ENCODE measurements around the gene KCNK5. TPM values are rescaled to one million over a fixed set of nuclear protein-coding genes. Genes with fewer than 3 reads are reported as not detected.

KCNK5 gene
- total and polyA plus RNA-seq, 9 of the 15 experiments (the other 6 are each of a cell fraction or from before 2014, with no cell fraction given): 1.5 to 45.8 (median 25.8) TPM

DNA sequence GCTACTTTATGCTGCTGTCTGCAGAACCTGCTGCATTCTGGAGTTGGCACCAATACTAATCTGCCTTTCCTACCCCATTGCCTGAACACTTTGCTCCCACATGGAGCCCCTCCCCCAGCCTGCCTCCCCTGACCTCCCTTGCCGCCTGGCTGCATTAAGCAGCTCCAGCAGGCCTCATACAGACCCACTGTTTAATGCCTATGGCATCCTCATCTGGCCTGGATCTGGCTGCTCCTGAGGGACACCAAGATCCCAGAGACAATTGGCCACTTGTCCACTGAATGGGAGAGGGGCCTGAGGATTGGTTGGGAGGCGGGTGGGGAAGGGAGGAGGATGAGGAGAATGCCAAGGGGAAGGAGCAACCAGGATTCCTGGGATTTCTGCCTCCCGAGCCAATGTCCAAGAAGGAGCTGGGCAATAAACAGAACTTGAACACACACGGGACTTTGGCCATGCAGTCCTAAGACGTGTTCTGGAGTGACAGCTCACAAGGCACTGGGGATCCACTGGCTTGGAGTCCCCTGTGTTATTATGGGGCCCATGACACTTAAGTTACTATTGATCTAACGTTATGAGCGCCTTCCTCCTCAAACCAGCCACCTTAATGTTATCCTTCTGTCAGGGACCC lies 10.4 kb upstream of the KCNK5 start (continued):
- no peak for TF ChIP-seq WHSC1 (IDR thresholded peaks at IDR 0.05; ENCODE audit: low read length)

- Histone ChIP-seq H3K4me1 (replicated peaks in 1 of 2; ENCODE audit: control insufficient read depth in 2 of 2, insufficient read depth in 2 of 2, low read length in 2 of 2) (0 out of 5 replicates have a peak, but pooled peaks cover 0 to 3% of the 10 kb centered on the region in 2 experiments), H3K9ac (ENCODE audit: insufficient read depth in 1 of 2, low read depth in 2 of 2, low read length in 2 of 2) (no peak overlapping the region), H4K20me1 (replicated peaks; ENCODE audit: control insufficient read depth, insufficient read depth, low read length) (no peaks in the 10 kb centered on the region), H3K9me3 (replicated peaks; ENCODE audit: control insufficient read depth, insufficient read depth, low read depth, low read length) (no peaks in the 10 kb centered on the region), H2AFZ (ENCODE audit: low read depth, low read length) (no peak overlapping the region), H3K4me3 (no peak overlapping the region), H3K27ac (ENCODE audit: extremely low read depth, low read depth, low read length) (no peak overlapping the region), H3K4me2 (ENCODE audit: insufficient read depth, low read length) (no peak overlapping the region), H3K27me3 (ENCODE audit: control insufficient read depth in 2 of 2, insufficient read depth in 2 of 2, low read length in 2 of 2) (no peaks in the 10 kb centered on the region), H3K9me1 (ENCODE audit: control insufficient read depth, insufficient read depth, low read length) (no peaks in the 10 kb centered on the region), H3K79me2 (ENCODE audit: control insufficient read depth, insufficient read depth, low read length) (no peaks in the 10 kb centered on the region), H3K36me3 (ENCODE audit: control insufficient read depth, insufficient read depth, low read length) (no peaks in the 10 kb centered on the region)
- intact Hi-C loops (cut with micrococcal nuclease) (no loop called here), in situ Hi-C loops (cut with MboI) (no loop called here)
- CTCF ChIA-PET (ENCODE audit: low intra/inter-chr PET ratio): no interaction called here
- 15% methylated on average over 3 of the region's 3 CpGs for WGBS (ENCODE audit: insufficient coverage, low coverage, missing lambda C conversion rate)
- no TSS peak for BruUV-seq (replicated peaks)
- FAIRE-seq (no peak), ATAC-seq (no peak), DNase-seq (ENCODE audit: extremely low read depth in 1 of 4, low spot score in 3 of 4) (no peak)
- POLR2A ChIA-PET: interaction anchor here (1.1 to 1.2 kb wide), 2 partner anchors 11 kb away, joined by 3 read pairs; no protein-coding TSS in a partner anchor
- TF ChIP-seq XRCC4 (IDR thresholded peaks at IDR 0.05; ENCODE audit: extremely low read depth, insufficient read depth, insufficient read length): no peak
- TF ChIP-seq, protein P1, sequence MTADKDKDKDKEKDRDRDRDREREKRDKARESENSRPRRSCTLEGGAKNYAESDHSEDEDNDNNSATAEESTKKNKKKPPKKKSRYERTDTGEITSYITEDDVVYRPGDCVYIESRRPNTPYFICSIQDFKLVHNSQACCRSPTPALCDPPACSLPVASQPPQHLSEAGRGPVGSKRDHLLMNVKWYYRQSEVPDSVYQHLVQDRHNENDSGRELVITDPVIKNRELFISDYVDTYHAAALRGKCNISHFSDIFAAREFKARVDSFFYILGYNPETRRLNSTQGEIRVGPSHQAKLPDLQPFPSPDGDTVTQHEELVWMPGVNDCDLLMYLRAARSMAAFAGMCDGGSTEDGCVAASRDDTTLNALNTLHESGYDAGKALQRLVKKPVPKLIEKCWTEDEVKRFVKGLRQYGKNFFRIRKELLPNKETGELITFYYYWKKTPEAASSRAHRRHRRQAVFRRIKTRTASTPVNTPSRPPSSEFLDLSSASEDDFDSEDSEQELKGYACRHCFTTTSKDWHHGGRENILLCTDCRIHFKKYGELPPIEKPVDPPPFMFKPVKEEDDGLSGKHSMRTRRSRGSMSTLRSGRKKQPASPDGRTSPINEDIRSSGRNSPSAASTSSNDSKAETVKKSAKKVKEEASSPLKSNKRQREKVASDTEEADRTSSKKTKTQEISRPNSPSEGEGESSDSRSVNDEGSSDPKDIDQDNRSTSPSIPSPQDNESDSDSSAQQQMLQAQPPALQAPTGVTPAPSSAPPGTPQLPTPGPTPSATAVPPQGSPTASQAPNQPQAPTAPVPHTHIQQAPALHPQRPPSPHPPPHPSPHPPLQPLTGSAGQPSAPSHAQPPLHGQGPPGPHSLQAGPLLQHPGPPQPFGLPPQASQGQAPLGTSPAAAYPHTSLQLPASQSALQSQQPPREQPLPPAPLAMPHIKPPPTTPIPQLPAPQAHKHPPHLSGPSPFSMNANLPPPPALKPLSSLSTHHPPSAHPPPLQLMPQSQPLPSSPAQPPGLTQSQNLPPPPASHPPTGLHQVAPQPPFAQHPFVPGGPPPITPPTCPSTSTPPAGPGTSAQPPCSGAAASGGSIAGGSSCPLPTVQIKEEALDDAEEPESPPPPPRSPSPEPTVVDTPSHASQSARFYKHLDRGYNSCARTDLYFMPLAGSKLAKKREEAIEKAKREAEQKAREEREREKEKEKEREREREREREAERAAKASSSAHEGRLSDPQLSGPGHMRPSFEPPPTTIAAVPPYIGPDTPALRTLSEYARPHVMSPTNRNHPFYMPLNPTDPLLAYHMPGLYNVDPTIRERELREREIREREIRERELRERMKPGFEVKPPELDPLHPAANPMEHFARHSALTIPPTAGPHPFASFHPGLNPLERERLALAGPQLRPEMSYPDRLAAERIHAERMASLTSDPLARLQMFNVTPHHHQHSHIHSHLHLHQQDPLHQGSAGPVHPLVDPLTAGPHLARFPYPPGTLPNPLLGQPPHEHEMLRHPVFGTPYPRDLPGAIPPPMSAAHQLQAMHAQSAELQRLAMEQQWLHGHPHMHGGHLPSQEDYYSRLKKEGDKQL (CRISPR knock-in tag; IDR thresholded peaks at IDR 0.05; ENCODE audit: borderline replicate concordance): no peak
- no peak for TF ChIP-seq ETS2 (tag; IDR thresholded peaks at IDR 0.05; ENCODE audit: borderline replicate concordance, poor library complexity, severe bottlenecking)
- no peak for TF ChIP-seq ZNF589 (CRISPR knock-in tag; IDR thresholded peaks at IDR 0.05; ENCODE audit: low read depth)
- no peak for TF ChIP-seq ARID3B (CRISPR knock-in tag; IDR thresholded peaks at IDR 0.05; ENCODE audit: borderline replicate concordance)
- no peak for TF ChIP-seq ELF4 (CRISPR knock-in tag; IDR thresholded peaks at IDR 0.05)
- no peak for TF ChIP-seq NEUROD1 (IDR thresholded peaks at IDR 0.05; ENCODE audit: borderline replicate concordance, low read depth, low read length, partially characterized antibody)
- TF ChIP-seq PRMT5 (CRISPR knock-in tag; IDR thresholded peaks at IDR 0.05): no peak
- no peak for TF ChIP-seq BRF1 (IDR thresholded peaks at IDR 0.05; ENCODE audit: borderline replicate concordance, extremely low read depth, insufficient read length)
- TF ChIP-seq ZNF239 (CRISPR knock-in tag; IDR thresholded peaks at IDR 0.05): no peak
- TF ChIP-seq L3MBTL2 (IDR thresholded peaks at IDR 0.05): no peak
Measured at GRCh38 chr6:39236742-39237141, 7.5 kb upstream of the KCNK5 start.
